Adrenal gland (tissue), 12 donors: Measurements from ENCODE around the gene MED14. TPM values are rescaled to one million over a fixed set of nuclear protein-coding genes. Genes with fewer than 3 reads are reported as not detected.

Source experiments
- DNase-seq, 7 donors: peaks; one replicate each; pipeline ENCODE4 v3.0.0-alpha.2; 2019 to 2020
- H3K27ac ChIP-seq, 5 donors: fragments of 200-600 bp; sonication (generic) in 4 of 5; 1 replicate in 3 of 5; 2 replicates in 2 of 5; pipeline versions ENCODE4 v1.5.1 to v1.8.0; 2016 to 2020; ENCODE audit warnings: mild to moderate bottlenecking in 1 of 5
- H3K27me3 ChIP-seq: fragments of 200-600 bp; 2 replicates; pipeline ENCODE4 v1.8.0; 2021
- H3K36me3 ChIP-seq, 2 donors: fragments of 200-600 bp; replicated peaks in 1 of 2; 1 replicate in 1 of 2; 2 replicates in 1 of 2; pipeline versions ENCODE4 v1.5.1 to v1.8.0; 2018 to 2022
- H3K4me1 ChIP-seq, 2 donors: fragments of 200-600 bp; replicated peaks in 1 of 2; 1 replicate in 1 of 2; 2 replicates in 1 of 2; pipeline versions ENCODE4 v1.5.1 to v1.8.0; 2018 to 2021
- H3K4me3 ChIP-seq, 4 donors: fragments of 200-600 bp; sonication (generic) in 3 of 4; one replicate each; pipeline ENCODE4 v1.5.1; 2016 to 2018
- H3K9me3 ChIP-seq, 3 donors: fragments of 200-600 bp; sonication (generic) in 1 of 3; replicated peaks in 1 of 3; 1 replicate in 2 of 3; 2 replicates in 1 of 3; pipeline versions ENCODE4 v1.5.1 to v1.8.0; 2016 to 2021
- POLR2A ChIP-seq, 2 donors: fragments of 450-650 bp; IDR thresholded peaks; one replicate each; pipeline ENCODE4 v1.6.1; 2017; ENCODE audit warnings: antibody characterized with exemption in 2 of 2, mild to moderate bottlenecking in 2 of 2, moderate library complexity in 1 of 2
- WGBS, 4 donors: extraction: QIAGEN DNeasy Blood & Tissue Kit in 2 of 4; methylation state at CpG; one replicate each; pipeline versions ENCODE4 v1.1.5 to v1.1.7; 2013 to 2017; 5-methylcytosine and 5-hydroxymethylcytosine counted together
- intact Hi-C, 2 donors: fragments of 100-400 bp; cut with DNase I; formaldehyde crosslinking; loops; one replicate each; pipeline versions ENCODE4 v1.14.1 to v1.15.0; 2022 to 2023
- polyA plus RNA-seq, 3 donors: library from polyadenylated mRNA; stranded (reverse); fragments of 200-250 nt in 2 of 3; fragments of 350-450 nt in 1 of 3; fragmentation: Illumina TruSeq in 1 of 3; extraction: RNeasy Lipid Tissue Mini Kit (QIAGEN cat#74804) in 1 of 3; gene quantifications; one replicate each; pipeline ENCODE4 v1.2.3, GENCODE V29; 2013 to 2014
- total RNA-seq, 9 donors: library from RNA; depleted of rRNA in 4 of 9; stranded (reverse); fragments of >200 nt in 4 of 9; fragments of 120-200 nt in 1 of 9; fragmentation: NEBNext Ultra II Directional in 1 of 9; extraction: Animal tissue kit (Norgen Biotek cat#: 25700) in 1 of 9; gene quantifications; one replicate each; pipeline versions ENCODE4 v1.1.0 to v1.2.4, GENCODE V29; 2013 to 2023
- TF ChIP-seq, protein P1 (sequence below), 6 experiments: fragments of 450-650 bp in 4 of 6; fragments of 200-600 bp in 2 of 6; sonication (generic) in 1 of 6; IDR thresholded peaks; 1 replicate in 5 of 6; 2 replicates in 1 of 6; pipeline versions ENCODE4 v1.5.1 to v1.8.0; 2016 to 2021; ENCODE audit warnings: antibody characterized with exemption in 6 of 6, mild to moderate bottlenecking in 2 of 6, moderate library complexity in 1 of 6
- donor health status: healthy with polysubstance abuse.
- donor health status: Bipolar disorder and iron deficiency.
- donor health status: DM: yes; HTN: yes; CAD: no.
- donor health status: DM: no; HTN: no; CAD: no.
- donor health status: DM: no; HTN: no; CAD: no.
- donor health status: DM: yes; HTN: yes; CAD: no.

The MED14 gene
- total and polyA plus RNA-seq, 12 donors: 10.4 to 56.3 (median 29.6) TPM

DNA sequence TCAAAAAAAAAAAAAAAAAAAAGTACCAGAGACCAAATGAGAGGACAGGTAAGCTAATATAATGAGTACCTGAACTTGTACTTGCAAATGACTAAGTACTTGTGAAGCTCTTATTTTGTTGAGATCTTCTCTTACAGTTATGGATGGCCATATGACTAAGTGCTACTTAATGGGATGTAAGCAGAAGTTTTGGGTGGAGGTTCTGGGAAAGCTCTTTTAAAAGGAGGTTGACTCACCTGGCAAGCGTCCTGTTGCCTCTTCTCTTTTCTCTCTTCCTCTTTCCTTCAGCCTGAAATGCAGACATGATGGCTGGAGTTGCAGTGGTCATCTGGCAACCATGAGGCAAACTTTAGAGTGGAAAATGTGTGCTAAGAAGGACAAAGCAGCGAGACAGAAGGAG lies 36.9 kb upstream of the MED14 start:
- Histone ChIP-seq H3K27me3 (peaks cover 9% of the 10 kb centered on the region), H3K27ac (no peak overlapping the region), H3K36me3 (no peaks in the 10 kb centered on the region), H3K4me1 (peaks cover 0 to 9% of the 10 kb centered on the region in 2 donors), H3K9me3 (no peaks in the 10 kb centered on the region), H3K4me3 (no peak overlapping the region)
- no peak for TF ChIP-seq POLR2A (IDR thresholded peaks at IDR 0.05)
- TF ChIP-seq, protein P1, sequence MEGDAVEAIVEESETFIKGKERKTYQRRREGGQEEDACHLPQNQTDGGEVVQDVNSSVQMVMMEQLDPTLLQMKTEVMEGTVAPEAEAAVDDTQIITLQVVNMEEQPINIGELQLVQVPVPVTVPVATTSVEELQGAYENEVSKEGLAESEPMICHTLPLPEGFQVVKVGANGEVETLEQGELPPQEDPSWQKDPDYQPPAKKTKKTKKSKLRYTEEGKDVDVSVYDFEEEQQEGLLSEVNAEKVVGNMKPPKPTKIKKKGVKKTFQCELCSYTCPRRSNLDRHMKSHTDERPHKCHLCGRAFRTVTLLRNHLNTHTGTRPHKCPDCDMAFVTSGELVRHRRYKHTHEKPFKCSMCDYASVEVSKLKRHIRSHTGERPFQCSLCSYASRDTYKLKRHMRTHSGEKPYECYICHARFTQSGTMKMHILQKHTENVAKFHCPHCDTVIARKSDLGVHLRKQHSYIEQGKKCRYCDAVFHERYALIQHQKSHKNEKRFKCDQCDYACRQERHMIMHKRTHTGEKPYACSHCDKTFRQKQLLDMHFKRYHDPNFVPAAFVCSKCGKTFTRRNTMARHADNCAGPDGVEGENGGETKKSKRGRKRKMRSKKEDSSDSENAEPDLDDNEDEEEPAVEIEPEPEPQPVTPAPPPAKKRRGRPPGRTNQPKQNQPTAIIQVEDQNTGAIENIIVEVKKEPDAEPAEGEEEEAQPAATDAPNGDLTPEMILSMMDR (IDR thresholded peaks at IDR 0.05): no peak
- DNase-seq: no peak
- intact Hi-C loops: no loop called here
- WGBS, 4 donors: 63 to 80% (median 71%) methylated on average over 2 of the region's 2 CpGs

DNA sequence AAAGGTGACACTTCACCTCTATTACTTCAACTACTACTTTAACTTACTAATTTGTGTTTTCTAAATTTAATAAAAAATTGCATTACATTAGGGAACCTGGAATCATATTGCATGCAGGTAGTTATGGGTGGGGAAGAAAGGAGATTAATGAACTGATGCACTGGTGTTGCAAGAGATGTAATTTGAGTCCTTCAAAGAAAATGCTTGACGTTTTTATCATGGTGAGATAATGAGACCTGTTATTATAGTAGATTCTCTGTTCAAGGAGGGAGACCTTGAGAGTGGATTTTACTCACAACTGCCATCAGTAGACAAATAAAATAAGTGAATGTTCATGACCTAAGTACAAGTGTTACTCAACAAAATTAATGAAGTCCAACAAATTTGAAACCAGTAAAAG lies 26.4 kb upstream of the MED14 start:
- H3K27me3 ChIP-seq: peaks cover 33% of the 10 kb centered on the region
- H3K36me3 ChIP-seq: no peaks in the 10 kb centered on the region
- H3K27ac ChIP-seq: no peak overlapping the region
- H3K9me3 ChIP-seq: no peaks in the 10 kb centered on the region
- no peaks in the 10 kb centered on the region for H3K4me1 ChIP-seq
- intact Hi-C loops: no loop called here
- 19 to 30% (median 24%) methylated on average over 1 of the region's 1 CpG for WGBS, 4 donors
- H3K4me3 ChIP-seq: no peak overlapping the region
- no peak for DNase-seq
- TF ChIP-seq, protein P1 (IDR thresholded peaks at IDR 0.05): no peak
- no peak for TF ChIP-seq POLR2A (IDR thresholded peaks at IDR 0.05)

DNA sequence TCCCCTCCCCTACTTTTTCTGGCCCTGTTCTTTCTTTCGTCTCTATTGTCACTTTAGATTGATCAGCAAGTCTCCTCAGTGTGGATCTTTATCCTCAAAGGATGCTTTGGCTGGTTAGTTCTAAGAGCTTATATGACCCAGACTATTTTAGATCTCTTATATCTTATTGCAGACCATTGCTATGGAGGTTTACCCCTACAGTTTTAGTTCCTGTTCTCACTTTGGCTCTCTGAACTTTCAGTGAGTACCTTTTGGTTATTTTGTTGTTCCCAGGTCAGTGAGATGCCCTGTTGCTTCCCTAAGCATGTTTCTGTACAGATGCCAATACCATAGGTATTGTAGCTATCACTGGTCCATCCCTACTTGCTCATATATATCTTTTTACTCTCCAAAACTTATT lies 24.0 kb upstream of the MED14 start:
- TF ChIP-seq POLR2A (IDR thresholded peaks at IDR 0.05): no peak
- TF ChIP-seq, protein P1 (IDR thresholded peaks at IDR 0.05): no peak
- Histone ChIP-seq H3K9me3 (no peaks in the 10 kb centered on the region), H3K36me3 (no peaks in the 10 kb centered on the region), H3K27me3 (peaks cover 33% of the 10 kb centered on the region), H3K4me1 (no peaks in the 10 kb centered on the region), H3K4me3 (no peak overlapping the region), H3K27ac (no peak overlapping the region)
- intact Hi-C loops: no loop called here
- WGBS, 4 donors: 48 to 80% (median 70%) methylated on average over 1 of the region's 1 CpG
- DNase-seq: no peak

DNA sequence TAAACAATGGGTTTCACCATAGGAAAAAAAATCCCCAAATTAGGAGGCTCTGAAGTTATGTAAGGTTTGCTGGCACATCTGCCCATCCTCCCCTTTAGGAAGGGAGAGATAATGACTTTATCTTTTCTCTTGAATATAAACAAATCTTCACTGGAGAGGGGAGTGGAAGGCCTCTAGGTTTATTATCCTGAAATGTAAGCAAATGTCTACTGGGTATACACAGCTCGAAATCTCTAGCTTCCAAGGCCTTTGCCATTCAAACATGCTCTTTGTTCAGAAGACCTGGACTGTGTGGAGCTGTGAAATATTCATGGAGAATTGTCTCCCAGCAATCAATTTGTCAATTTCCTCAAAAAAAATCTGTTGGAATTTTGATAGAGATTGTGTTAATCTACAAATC lies 21.7 kb upstream of the MED14 start:
- 56 to 90% (median 65%) methylated on average over 1 of the region's 1 CpG for WGBS, 4 donors
- peaks cover 24% of the 10 kb centered on the region for H3K27me3 ChIP-seq
- H3K36me3 ChIP-seq: no peaks in the 10 kb centered on the region
- no peak overlapping the region for H3K4me3 ChIP-seq
- intact Hi-C loops: no loop called here
- no peaks in the 10 kb centered on the region for H3K9me3 ChIP-seq
- H3K4me1 ChIP-seq: no peaks in the 10 kb centered on the region
- no peak overlapping the region for H3K27ac ChIP-seq
- DNase-seq: no peak
- TF ChIP-seq, protein P1 (IDR thresholded peaks at IDR 0.05): no peak
- no peak for TF ChIP-seq POLR2A (IDR thresholded peaks at IDR 0.05)
